A673 (cell line): ENCODE measurements around the gene A2M. TPM values are rescaled to one million over a fixed set of nuclear protein-coding genes. Genes with fewer than 3 reads are reported as not detected.

Source experiments
- BruUV-seq: library from RNA; stranded (reverse); fragments of 400-500 nt; replicated peaks from 2 replicates; lab custom pipeline; 2021; lab: Mats Ljungman, UMichigan
- CTCF ChIA-PET: fragments of 300-600 bp; sonication (Branson Sonifier 250); formaldehyde crosslinking; loops from one replicate; lab custom pipeline; 2022; ENCODE audit warnings: antibody characterized with exemption; lab: Charles Lee
- POLR2A ChIA-PET: fragments of 300-600 bp; sonication (Branson Sonifier 250); formaldehyde crosslinking; loops from one replicate; lab custom pipeline; 2022; ENCODE audit warnings: antibody characterized with exemption; ENCODE audit not compliant: low non-redundant PET; lab: Charles Lee
- DNase-seq: peaks from one replicate; pipeline ENCODE4 v3.0.0-alpha.2; 2015; ENCODE audit warnings: low spot score
- H3K27ac ChIP-seq: fragments of 200-600 bp; sonication (generic); 2 replicates; pipeline ENCODE4 v1.5.1; 2016; ENCODE audit warnings: mixed run types, low read depth, mild to moderate bottlenecking, mixed read lengths, antibody characterized with exemption, low read length; ENCODE audit not compliant: poor library complexity, severe bottlenecking
- H3K27me3 ChIP-seq: fragments of 200-600 bp; sonication (generic); replicated peaks from 2 replicates; pipeline ENCODE4 v1.6.1; 2017; ENCODE audit warnings: mixed run types, low read depth, mild to moderate bottlenecking, mixed read lengths, antibody characterized with exemption, low read length; ENCODE audit not compliant: insufficient read depth, poor library complexity
- H3K36me3 ChIP-seq: fragments of 200-600 bp; sonication (generic); 2 replicates; pipeline ENCODE4 v1.6.1; 2016; ENCODE audit warnings: mixed run types, mild to moderate bottlenecking, mixed read lengths, antibody characterized with exemption, low read length; ENCODE audit not compliant: insufficient read depth, poor library complexity, severe bottlenecking
- H3K4me1 ChIP-seq: fragments of 200-600 bp; sonication (generic); 2 replicates; pipeline ENCODE4 v1.6.1; 2017; ENCODE audit warnings: mixed run types, mild to moderate bottlenecking, mixed read lengths, antibody characterized with exemption, low read length; ENCODE audit not compliant: insufficient read depth, poor library complexity, severe bottlenecking
- H3K4me3 ChIP-seq: fragments of 200-600 bp; sonication (generic); 2 replicates; pipeline ENCODE4 v1.5.1; 2016; ENCODE audit warnings: low read depth, mixed run types, mild to moderate bottlenecking, mixed read lengths, low read length; ENCODE audit not compliant: poor library complexity, severe bottlenecking
- H3K9me3 ChIP-seq: fragments of 200-600 bp; sonication (generic); 2 replicates; pipeline ENCODE4 v1.6.1; 2016; ENCODE audit warnings: mixed run types, low read depth, mild to moderate bottlenecking, mixed read lengths, antibody characterized with exemption, low read length; ENCODE audit not compliant: poor library complexity, severe bottlenecking
- CTCF ChIP-seq: fragments of 300-800, 200-600 bp; sonication (generic); conservative IDR thresholded peaks from 2 replicates; pipeline ENCODE4 v1.5.1; 2017; ENCODE audit warnings: low read depth, mild to moderate bottlenecking, antibody characterized with exemption, low read length, moderate library complexity, mixed read lengths
- EZH2 ChIP-seq: fragments of 200-600 bp; sonication (generic); IDR thresholded peaks from 2 replicates; pipeline ENCODE4 v1.6.1; 2017; ENCODE audit warnings: borderline replicate concordance, low read depth, mild to moderate bottlenecking, mixed read lengths, antibody characterized with exemption, low read length; ENCODE audit not compliant: poor library complexity, severe bottlenecking
- intact Hi-C: fragments of 100-400 bp; cut with micrococcal nuclease; formaldehyde crosslinking; loops from one replicate; pipeline ENCODE4 v1.10.0; 2022; ENCODE audit not compliant: unreplicated experiment
- total RNA-seq: library from RNA; stranded (reverse); gene quantifications from 2 replicates; pipeline ENCODE4 v1.2.3, GENCODE V29; 2021

Gene A2M
- total RNA-seq, 1 experiment from 2014 or later: 1.3 TPM

DNA sequence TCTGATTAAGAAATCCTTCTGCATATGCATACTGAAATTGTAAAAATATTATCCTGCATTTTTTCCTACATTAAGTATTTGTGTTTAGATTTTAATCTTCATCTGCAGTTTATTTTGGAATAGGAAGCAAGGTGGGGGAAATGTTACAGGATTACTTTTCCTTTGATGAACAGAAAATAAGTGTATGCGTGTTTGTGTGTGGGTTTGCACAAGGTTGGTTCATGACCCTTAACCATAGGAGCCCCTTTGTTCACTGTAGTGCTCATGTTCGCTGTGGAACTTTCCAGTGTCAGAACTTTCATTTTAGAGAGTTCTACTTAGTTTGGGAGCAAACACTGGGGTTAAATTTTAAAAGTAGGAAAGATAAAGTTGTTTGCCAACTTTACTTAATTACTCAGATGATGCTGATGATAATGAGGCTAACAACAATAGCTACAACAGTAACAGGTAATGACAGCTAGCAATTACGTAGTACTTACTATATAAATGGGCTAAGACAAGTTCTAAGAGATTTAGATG lies 6.4 kb upstream of the A2M start:
- ChIA-PET CTCF (no interaction called here), POLR2A (no interaction called here)
- H3K27me3 ChIP-seq: no peaks in the 10 kb centered on the region
- H3K4me1 ChIP-seq: no peaks in the 10 kb centered on the region
- no peak for TF ChIP-seq EZH2
- TF ChIP-seq CTCF: no peak
- intact Hi-C loops: no loop called here
- no peak overlapping the region for H3K27ac ChIP-seq
- H3K9me3 ChIP-seq: no peaks in the 10 kb centered on the region
- BruUV-seq: no TSS peak
- H3K36me3 ChIP-seq: no peaks in the 10 kb centered on the region
- H3K4me3 ChIP-seq: no peak overlapping the region
- DNase-seq: no peak

- no peaks in the 10 kb centered on the region for H3K27me3 ChIP-seq
- no peak for DNase-seq
- ChIA-PET POLR2A (interaction anchor here (0.6 kb wide), 1 partner anchor 19 kb away, joined by 5 read pairs; no protein-coding TSS in a partner anchor), CTCF (no interaction called here)
- H3K36me3 ChIP-seq: no peaks in the 10 kb centered on the region
- no peaks in the 10 kb centered on the region for H3K4me1 ChIP-seq
- intact Hi-C loops: no loop called here
- H3K9me3 ChIP-seq: no peaks in the 10 kb centered on the region
- no TSS peak for BruUV-seq
- no peak overlapping the region for H3K4me3 ChIP-seq
- no peak overlapping the region for H3K27ac ChIP-seq
- TF ChIP-seq CTCF (no peak), EZH2 (no peak)
Observed at GRCh38 chr12:9120487-9121184, 4.9 kb upstream of the A2M start.

DNA sequence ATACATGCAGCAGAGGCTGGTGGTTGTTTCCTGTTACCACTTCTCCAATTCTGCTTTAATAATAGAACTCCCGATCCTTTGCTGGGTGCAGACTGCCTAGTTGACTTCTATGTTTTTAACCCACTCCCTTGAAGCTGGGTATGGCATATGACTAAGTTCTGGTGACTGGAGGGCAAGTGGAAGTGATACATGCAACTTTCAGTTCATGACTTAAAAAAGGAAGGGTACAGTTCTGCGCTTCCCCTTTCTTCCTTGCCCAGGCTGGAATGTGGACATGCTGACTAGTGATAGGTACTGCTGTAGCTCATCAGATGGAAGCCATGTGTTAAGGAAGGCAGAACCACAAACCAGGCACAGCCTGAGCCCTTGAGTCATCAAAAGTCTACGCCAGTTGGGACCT lies 2.4 kb upstream of the A2M start:
- Histone ChIP-seq H3K4me3 (no peak overlapping the region), H3K36me3 (no peaks in the 10 kb centered on the region), H3K4me1 (no peaks in the 10 kb centered on the region), H3K27ac (no peak overlapping the region), H3K9me3 (no peaks in the 10 kb centered on the region), H3K27me3 (no peaks in the 10 kb centered on the region)
- no peak for DNase-seq
- intact Hi-C loops: no loop called here
- ChIA-PET CTCF (no interaction called here), POLR2A (no interaction called here)
- TF ChIP-seq CTCF (no peak), EZH2 (no peak)
- no TSS peak for BruUV-seq
